ENCODE data around the gene AKAP12. TPM values are rescaled to one million over a fixed set of nuclear protein-coding genes. Genes with fewer than 3 reads are reported as not detected.

Gene AKAP12
- total RNA-seq, 1 donor from 2014 or later: 430 TPM

- DNase-seq (ENCODE audit: low read depth): no peak
- TF ChIP-seq, protein P1, sequence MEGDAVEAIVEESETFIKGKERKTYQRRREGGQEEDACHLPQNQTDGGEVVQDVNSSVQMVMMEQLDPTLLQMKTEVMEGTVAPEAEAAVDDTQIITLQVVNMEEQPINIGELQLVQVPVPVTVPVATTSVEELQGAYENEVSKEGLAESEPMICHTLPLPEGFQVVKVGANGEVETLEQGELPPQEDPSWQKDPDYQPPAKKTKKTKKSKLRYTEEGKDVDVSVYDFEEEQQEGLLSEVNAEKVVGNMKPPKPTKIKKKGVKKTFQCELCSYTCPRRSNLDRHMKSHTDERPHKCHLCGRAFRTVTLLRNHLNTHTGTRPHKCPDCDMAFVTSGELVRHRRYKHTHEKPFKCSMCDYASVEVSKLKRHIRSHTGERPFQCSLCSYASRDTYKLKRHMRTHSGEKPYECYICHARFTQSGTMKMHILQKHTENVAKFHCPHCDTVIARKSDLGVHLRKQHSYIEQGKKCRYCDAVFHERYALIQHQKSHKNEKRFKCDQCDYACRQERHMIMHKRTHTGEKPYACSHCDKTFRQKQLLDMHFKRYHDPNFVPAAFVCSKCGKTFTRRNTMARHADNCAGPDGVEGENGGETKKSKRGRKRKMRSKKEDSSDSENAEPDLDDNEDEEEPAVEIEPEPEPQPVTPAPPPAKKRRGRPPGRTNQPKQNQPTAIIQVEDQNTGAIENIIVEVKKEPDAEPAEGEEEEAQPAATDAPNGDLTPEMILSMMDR (conservative IDR thresholded peaks at IDR 0.05; ENCODE audit: low read depth, low read length): no peak
Measured at GRCh38 chr6:151391471-151392413, 152.0 kb downstream of the AKAP12 start, which contains the start of gene ZBTB2. Gene ZBTB2 (minus strand): TSS chr6:151391559. CDS start chr6:151373637, 17,922 bp downstream.

GRCh38 chr6:151392427-151392826, 152.7 kb downstream of the AKAP12 start:
- TF ChIP-seq, protein P1 (conservative IDR thresholded peaks at IDR 0.05; ENCODE audit: low read depth, low read length): no peak
- no peak for DNase-seq (ENCODE audit: low read depth)
- H3K4me3 ChIP-seq (ENCODE audit: low read depth, low read length): peak overlapping the region; percentile 87

More at GRCh38 chr6:151391471-151392413, 152.0 kb downstream of the AKAP12 start, which contains the start of gene ZBTB2:
- peak within 1 kb of the TSS; percentile 87 for H3K4me3 ChIP-seq (ENCODE audit: low read depth, low read length)

DNA sequence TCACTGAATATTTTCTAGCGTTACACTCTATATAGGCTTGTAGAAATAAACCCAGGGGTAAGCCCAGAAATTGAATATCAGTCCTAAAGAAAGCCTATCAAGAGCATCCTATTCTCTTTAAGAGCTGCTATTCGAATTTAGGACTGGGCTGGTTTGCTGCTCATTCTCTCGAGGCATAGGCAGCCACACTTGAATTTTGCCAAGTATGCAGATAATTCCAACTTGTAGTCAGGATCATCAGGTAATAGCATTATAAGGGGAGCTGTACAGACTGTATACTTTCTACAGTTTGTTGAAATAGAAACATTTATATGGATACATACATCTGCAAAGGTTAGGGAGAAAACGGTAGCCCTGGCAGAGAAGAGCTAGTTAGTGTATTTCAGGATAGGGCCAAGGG, 153.6 kb downstream of the AKAP12 start:
- DNase-seq (ENCODE audit: low read depth): no peak
- peak overlapping the region; percentile 87 for H3K4me3 ChIP-seq (ENCODE audit: low read depth, low read length)
- TF ChIP-seq, protein P1 (conservative IDR thresholded peaks at IDR 0.05; ENCODE audit: low read depth, low read length): no peak

DNA sequence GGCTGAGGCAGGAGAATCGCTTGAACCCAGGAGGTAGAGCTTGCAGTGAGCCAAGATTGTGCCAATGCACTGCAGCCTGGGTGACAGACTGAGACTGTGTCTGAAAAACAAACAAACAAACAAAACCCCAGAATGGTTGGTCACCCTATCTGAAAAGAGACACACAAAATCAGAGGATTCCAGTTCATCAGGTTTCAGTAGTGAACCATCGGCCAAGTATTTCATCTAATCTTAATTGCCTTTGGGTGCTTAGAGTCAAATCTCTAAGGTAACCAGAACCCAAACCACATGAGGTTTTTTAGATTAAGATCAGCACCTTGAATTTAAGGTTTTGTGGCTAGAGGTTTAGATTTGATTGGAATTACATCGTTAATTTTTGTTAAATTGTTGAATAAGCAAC, 159.9 kb downstream of the AKAP12 start:
- no peak for DNase-seq (ENCODE audit: low read depth)
- TF ChIP-seq, protein P1 (conservative IDR thresholded peaks at IDR 0.05; ENCODE audit: low read depth, low read length): no peak
- H3K4me3 ChIP-seq (ENCODE audit: low read depth, low read length): no peak overlapping the region

- no peak for DNase-seq (ENCODE audit: low read depth)
- TF ChIP-seq, protein P1 (conservative IDR thresholded peaks at IDR 0.05; ENCODE audit: low read depth, low read length): no peak
Measured at GRCh38 chr6:151400473-151400872, 160.7 kb downstream of the AKAP12 start.

DNA sequence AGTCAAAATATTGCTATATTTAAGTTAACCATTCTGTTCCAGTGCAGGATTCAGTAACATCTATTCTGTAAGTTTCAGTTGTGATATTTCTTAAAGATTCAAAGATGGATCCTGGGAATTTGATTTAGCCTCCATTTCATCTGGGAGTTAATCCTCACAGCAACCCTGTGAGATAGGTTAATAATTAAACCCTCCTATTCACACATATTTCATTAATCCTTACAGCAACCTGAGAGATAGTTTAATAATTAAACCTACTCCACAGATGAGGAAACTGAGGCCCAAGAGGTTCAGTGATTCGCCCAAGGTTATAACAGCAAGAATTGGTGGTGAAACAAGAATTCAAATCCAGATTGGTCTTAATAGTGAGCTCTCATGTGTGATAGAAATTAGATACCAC, 162.5 kb downstream of the AKAP12 start:
- H3K4me3 ChIP-seq (ENCODE audit: low read depth, low read length): no peak overlapping the region
- no peak for DNase-seq (ENCODE audit: low read depth)
- TF ChIP-seq, protein P1 (conservative IDR thresholded peaks at IDR 0.05; ENCODE audit: low read depth, low read length): no peak

More at GRCh38 chr6:151400473-151400872, 160.7 kb downstream of the AKAP12 start:
- no peak overlapping the region for H3K4me3 ChIP-seq (ENCODE audit: low read depth, low read length)

Data from epithelial cell of proximal tubule (primary cell).